NK-92 (cell line): Measurements from ENCODE around the gene SLC37A1.

Experiments
- DNase-seq: peaks from one replicate; lab custom pipeline; 2025; ENCODE audit not compliant: unreplicated experiment; lab: John Stamatoyannopoulos, UW

SLC37A1 gene

DNA sequence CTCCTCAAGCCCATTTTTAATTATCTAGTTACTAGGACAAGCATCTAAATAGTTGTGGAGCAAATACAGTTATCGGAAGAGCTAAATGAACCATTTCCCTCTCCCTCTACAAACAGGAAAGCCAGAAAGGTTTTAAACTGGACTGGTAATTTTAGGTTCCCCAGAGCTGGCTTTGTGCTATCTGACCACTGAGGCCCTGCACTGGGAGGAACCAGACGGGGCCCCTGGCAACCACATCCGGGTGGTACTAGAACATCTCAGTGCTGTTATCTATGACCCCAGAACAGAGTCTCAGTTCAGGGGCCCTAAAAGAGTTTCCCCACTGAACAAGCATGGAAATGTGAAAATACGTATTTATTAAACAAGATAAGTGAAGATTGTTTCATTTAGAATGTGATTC is 9.9 kb upstream of the SLC37A1 start:
- no peak for DNase-seq

DNA sequence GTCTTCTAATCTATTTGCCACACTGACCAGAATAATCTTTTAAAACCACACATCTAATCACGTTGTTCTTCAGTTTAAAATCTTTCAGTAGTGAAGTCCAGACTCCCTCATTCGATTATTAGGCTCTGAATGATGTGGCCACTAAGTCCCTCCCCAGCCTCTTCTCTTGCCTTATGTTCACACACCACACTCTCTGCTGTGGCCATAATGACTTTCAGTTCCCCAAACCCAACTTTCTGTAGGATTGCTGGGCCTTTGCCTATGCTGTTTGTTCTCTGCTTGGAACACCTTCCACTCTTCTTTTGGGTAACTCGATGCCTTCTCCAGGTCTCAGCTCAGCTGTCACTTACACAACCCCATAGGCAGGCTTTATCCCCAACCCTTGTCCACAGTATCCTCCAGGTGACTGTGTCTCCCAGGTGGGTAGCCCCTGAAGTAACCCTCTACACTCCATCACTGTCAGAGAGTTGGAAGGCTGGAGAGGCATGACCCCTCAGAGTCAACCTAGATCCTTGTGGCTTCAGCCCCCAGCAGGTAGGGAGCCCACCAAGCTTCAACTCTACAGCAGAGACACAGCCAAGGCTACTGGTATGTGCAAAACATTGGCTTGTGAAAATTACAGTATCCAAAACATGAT is 8.4 kb upstream of the SLC37A1 start:
- no peak for DNase-seq

DNA sequence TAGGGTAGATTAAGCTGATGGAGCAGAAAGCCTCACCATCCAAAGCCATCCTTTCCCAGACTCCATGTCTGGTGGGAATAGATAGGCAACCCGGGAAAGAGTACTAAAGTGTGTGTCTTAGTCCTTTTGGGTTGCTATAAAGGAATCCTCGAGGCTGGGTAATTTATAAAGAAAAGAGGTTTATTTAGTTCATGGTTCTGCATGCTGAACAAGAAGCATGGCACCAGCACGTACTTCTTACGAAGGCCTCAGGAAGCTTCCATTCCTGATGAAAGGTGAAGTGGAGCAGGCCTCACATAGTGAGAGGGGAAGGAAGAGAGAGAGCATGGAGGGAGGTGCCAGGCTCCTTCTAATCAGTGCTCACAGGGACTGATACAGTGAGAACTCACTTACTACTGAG is 6.2 kb upstream of the SLC37A1 start:
- no peak for DNase-seq

DNA sequence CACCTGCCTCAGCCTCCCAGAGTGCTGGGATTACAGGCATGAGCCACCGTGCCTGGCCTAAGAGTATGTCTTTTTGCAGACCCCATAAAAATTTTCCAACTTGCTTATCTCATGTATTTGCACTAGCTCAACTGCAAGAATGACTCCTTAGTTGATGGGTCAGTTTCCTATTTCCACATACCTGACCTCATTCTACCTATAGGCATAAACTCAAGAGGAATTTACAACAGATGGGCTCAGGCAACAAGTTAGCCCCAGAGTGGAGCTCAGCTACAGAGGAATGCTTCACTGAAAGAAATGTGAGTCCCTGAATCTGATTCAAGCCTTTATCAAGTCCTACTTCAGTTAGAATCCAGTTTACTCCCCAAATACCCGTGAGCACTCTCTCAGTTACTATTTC is 5.3 kb upstream of the SLC37A1 start:
- DNase-seq: no peak

DNA sequence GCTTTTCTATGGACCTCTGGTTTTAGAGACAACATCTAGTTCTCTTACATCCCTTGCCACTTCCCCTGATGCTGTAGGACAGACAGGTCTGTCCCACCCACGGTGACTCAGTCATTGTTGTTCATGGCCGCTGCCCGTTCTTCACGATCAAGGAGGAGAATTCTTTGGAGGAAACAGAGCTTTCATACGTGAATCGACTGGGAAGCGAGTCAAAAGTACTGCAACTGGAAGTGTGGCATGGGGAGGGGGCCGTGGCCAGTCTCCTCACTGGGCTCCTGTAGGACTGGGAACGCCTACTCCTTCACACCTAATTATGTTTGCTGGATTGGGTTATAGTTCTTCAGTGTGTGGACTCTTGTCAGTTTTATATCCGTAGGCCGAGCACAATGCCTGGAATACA is 4.4 kb upstream of the SLC37A1 start:
- no peak for DNase-seq

DNA sequence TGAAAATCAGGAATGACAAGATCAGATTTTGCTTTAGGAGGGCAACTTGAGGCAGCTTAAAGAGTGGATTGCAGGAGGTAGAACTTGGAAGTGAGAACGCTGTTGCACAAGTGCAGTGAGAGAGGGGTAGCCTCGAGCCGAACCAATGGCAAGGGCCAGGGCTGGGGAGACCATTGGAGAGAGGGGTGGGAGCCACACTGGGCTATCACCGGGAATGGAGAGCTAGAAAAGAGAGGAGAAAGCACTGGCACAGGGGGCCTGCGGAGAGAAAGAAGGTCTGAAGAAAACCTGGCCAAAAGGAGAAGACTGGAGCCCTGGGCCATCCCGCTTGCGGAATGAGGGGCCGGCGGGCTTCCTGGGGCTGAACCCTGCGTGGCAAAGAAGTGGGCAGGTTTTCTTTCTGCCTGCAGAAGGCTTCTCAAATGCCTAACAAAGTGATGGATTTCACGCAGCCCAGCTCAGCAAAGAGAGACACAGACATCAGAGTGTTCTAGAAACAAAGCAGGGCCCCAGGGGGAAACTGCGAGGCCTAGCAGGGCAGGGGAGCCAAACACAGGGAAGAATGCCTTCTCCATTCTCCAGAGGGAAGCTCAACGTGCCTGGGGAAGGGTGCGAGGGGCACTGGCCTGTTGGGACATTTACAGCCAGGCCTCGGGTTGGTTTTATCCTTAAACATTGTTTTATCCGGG is 1.2 kb upstream of the SLC37A1 start:
- no peak for DNase-seq

DNA sequence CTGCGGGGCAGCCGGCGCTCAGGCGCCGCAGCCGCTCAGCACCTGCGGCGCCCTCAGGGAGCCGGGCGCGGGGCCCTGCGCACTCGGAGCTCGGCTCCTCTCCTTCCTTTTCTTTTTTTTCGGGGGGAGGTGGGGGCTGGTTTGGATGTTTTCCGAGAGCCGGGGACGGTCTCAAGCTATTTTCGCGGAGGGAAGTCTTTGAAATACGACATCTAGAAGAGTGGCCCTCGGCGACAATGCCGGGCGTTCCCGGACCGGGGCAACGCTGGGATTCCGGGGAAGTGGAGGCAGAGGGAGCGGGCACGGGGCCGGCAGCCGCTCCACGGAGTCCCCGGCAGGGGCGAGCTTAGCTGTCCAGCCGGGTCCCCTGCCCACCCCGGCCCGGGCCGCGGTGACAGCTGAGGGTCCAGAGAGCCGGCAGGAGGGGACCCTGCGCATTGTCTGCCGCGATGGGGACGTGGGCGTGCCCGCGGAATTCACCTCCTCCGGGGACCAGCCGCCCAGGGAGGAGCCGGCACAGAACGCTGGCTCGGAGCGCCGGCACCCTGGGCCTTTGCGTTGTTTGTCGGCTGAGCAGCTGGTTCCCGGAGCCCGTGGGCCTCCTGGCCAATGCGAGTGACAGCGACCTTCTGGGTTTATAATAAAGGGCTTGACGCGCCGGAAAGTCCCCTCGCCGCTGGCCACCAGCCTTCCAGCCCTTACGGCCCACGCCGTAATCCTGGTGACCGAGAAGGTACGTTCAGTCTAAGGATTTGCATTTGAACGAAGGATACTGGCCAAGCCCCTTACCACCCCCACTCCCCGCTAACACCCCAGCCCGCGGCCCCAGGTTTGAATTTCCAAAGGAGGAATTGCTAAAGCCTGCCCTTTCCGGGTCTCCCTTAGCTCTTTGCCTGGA is 582 bp downstream of the SLC37A1 start:
- DNase-seq: no peak

DNA sequence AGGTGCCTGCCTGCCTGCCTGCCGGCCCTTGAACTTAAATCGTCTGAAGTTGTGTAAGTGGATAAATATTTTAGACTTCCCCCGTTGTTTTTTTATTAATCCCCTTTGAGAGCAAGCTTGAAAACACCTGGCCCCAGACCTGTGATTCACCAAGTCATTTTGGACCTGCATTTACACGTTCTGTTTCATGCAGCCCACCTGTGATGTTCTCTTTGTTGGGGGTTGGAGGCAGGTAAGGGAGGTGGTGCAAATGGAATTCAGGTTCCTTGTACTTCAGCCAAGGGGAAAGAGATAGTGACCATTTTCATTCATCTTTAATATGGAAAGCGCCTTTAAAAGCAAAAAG is 1.2 kb downstream of the SLC37A1 start:
- no peak for DNase-seq

DNA sequence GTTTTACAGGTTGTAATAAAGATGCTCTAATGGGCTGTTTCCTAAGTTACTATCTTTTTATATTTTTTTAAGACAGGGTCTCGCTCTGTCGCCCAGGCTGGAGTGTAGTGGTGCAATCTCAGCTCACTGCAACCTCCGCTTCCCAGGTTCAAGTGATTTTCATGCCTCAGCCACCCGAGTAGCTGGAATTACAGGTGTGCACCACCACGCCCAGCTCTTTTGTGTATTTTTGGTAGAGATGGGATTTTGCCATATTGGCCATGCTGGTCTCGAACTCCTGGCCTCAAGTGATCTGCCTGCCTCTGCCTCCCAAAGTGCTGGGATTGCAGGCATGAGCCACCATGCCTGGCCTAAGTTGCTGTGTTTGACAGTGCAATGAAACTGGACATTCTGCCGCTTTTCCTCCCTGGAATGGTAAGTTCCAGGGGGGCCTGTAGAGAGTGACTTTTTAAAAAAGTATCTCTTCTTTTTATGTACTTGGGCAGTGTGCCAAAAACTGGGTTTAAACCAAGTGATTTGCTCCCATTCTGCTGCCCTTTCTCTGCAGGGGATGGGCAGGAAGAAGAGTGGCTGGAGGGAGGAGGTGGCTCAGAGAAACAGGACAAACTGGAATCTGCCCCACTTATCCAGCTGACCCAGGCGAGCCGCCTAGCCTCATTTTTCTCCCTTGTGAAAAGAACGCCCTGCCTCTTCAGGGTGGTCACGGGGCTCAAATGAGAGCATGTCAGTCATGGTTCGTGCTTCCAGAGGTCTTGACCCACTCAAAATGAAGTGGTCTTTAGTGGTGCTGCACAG is 2.3 kb downstream of the SLC37A1 start:
- no peak for DNase-seq

DNA sequence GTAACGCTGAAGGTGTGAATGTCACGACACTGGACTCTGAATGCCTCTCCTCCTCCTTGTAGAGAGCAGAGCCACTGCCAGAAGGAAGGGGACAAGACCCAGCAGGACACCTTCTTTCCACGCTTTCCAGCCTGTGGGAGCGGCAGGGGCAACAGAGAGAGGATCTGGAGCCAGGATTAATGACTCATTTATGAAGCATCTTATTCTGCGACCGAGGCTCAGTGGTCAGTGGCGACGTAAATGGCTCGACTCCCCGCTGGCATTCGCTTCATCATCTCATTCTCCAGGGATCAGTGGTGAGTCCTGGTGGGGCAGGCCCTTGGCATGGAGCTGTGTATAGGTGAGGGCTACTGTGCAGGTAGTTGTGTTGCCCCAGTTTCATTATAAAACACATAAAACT is 4.6 kb downstream of the SLC37A1 start:
- DNase-seq: no peak

DNA sequence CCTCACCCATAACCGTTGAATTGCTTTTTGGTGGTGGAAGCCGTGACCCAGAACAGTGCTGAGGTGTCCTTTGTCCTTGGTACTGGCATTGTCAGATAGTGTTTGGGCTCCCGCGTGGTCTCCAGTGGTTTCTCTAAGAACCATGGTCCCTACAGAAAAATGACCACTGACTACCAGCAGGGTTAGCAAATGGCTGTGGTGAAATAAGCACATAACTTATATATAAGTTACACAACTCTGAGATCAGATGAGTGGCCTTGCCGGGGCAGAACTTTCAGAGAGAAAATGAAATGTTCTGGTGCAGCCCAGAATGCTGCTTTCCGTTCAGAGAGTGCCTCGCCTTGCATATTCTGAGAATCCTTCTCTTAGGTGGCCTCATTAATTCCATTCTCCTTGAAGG is 5.0 kb downstream of the SLC37A1 start:
- DNase-seq: no peak

DNA sequence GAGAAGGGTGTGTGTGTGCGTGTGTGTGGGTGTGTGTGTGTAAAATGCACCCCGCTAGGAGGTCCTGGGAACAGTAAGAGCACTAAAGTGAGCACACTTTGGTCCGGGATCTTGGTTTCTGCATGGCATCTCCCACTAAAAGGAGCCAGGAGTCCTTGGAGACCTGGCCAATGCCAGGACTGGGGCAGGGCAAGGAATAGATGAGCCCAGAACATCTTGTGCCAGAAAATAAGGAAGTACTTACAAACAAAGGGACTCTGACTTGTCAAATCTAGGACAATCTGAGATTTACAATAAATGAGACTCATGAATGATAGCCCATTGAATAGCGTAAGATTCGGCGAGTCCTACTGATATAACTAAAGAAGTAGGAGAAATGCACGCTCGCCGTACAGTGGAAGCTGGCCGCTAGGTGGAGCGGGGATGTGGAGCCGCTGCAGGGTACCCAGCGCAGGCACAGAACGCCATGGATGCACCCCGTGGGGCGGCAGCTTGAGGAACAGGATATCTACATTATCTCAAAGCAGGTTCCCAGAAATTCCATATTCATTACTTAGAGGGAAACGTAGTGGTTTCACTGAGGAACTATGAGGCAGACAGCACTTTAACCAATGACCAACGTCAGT is 7.1 kb downstream of the SLC37A1 start:
- no peak for DNase-seq

DNA sequence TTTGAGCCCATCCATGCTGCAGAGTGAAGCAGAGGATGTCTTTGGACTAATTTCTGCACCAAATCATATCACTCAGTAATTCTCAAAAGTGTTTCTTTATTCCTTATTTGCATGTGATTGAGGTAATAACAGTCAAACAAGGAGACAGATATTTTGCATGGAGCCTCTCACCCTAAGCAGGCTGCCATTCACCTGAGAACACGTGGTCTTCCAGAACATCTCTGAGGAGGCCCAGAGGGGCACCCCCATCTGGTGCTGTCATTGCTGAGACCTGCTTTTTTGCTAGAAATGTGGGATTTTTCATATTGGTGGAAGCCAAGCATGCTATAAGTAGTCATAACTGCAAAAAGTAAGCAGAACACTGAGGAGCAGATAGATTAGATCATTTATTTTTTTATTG is 7.7 kb downstream of the SLC37A1 start:
- no peak for DNase-seq

DNA sequence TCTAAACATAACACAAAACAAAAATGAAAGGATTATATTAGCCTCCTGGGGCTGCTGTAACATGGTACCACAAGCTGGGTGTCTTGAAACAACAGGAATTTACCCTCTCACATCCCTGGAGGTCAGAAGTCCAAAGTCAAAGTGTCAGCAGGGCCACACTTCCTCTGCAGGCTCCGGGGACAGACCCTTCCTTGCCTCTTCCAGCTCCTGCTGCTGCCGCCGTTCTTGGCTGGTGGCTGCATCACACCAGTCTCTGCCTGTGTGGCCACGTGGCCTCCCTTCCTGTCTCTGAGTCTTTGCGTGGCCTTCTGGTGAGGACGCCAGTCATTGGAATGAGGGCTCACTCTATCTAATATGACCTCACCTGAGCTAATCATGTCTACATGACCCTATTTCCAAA is 8.2 kb downstream of the SLC37A1 start:
- DNase-seq: no peak

DNA sequence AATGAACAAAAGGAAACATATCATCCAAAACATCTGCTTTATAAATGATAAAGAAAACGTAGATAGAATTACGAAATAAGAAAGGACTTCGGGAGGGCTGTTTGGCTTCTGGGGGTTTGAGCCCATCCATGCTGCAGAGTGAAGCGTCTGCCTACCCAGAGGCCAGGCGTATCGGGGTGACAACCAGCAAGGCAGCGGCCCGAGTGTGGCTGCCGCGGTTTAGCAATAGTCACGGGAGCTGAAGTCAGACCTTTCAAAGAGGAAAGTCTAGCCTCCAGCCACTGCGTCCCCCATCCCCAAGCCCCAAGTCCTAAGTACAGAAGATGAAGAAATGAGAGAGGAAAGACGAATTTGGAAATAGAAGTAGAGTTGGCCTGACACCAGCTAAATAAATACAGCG is 8.6 kb downstream of the SLC37A1 start:
- DNase-seq: no peak

DNA sequence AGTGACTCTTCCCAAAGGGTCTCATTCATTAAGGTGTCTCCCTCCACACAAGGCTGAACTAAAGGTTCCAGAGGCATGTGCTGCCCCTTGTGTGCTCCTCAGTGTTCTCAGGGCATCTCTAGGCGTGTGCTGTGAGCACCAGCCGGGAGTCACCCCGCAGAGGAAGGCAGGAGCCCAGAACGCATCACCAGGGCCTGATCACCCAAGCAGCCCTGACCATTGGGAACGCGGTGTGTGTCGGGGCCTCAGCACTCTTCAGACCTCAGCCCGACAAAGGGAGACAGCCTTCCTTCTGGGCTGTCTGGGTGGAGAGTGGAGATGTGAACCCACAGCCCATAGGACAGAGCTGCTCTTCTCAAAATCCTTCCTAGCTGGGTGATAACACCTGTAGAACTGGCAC is 9.1 kb downstream of the SLC37A1 start:
- no peak for DNase-seq

DNA sequence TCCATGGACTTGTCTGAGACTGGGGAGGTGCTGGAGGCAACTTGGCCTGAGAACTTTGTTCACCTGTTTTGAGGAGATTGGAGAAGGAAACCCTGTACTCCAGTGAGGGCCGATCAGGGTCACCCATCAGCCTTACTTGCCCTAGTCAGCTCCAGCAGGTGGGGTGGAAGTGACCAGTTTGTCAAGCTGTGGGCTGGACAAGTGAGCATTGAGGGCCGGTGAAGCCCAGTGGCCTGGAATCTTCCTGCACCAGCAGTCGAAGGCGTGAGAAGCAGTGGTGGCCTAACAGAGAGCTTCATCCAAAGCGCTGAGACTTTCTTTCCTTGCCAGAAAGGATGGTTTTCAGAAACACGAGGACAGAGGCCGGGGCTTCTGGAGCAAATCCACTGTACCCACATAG is 9.6 kb downstream of the SLC37A1 start:
- no peak for DNase-seq

DNA sequence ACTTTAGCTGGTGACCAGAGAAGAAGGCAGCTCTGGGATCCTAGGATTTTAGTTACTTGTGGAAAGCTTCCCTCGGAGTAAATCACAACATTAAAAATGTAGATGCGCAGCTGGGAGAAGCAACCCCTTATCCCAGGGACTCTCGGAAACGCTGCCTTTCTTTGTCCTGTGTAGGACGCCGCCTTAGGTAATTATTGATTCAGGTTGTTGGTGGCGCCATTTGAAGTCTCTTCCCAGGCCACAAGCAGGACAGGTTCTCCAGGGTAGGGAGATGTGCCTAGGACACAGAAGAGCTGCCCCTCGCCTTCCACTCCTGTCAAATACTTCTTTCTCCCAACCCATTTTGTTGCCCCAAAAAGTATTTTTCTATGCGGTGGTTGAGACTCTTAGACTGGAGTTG is 10.3 kb downstream of the SLC37A1 start:
- DNase-seq: no peak

DNA sequence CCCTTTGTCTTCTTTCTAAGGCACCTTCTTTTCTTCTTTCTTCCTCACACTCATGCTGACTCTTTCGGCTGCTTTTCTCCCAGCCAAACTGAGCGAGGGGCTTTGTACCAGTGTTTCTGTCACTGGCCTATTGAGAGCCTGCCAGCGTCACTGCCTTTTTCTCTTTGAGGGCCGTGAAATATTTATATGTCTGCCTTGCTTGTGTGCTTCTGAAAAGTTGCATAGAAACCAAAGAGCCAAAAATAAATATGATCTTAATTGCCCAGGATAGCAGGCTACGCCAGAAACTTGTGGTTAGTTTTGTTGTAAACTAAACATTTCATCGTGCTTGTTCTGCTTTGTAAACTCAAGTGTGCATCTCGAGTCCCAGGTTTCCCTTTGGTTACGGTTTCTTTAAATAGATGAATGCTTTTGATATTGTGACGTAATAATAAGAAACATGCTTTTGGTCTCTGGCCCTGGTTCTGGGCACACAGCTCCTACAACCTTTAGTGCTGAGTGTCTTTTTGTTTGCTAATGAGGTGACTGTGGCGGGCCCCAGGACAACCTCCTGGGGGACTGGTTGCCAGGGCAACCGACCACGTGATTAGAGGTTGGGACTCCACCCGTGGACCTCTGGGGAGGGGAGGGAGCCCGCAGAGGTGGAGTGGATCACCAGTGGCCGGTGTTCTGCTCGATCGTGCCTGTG is 10.8 kb downstream of the SLC37A1 start:
- DNase-seq: no peak

DNA sequence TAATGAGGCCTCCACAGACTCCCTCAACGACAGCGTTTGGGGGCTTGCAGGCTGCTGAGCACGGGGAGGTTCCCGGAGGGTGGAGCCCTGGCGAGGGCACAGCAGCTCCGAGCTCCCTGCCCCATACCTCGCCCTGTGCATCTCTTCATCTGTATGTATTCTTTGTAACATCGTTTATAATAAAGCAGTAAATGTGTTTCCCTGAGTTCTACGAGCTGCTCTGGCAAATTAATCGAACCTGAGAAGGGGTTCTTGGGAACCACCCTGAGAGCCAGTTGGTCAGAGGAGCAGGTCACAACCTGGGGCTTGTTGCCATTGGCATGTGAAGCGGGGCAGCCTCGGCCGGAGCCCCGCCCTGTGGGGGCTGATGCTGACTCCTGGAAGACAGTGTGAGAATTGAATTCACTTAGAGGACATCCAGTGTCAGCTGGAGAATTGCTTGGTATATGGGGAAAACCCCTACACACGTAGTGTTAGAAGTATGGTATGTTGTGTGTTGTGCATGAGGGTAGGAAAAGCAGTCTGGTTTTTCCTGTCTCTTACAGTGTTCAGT is 11.5 kb downstream of the SLC37A1 start:
- DNase-seq: no peak
